Liver (tissue), 9 donors: ENCODE results near the gene GRID1. TPM values are rescaled to one million over a fixed set of nuclear protein-coding genes. Genes with fewer than 3 reads are reported as not detected.

Experiments
- DNase-seq: peaks from one replicate; pipeline ENCODE4 v3.0.0-alpha.2; 2017; ENCODE audit warnings: low spot score
- H3K27ac ChIP-seq, 2 donors: one replicate each; pipeline ENCODE4 v1.7.0; 2013; ENCODE audit warnings: inconsistent platforms in 2 of 2, low read length in 2 of 2, control low read depth in 1 of 2, low read depth in 1 of 2, mild to moderate bottlenecking in 1 of 2
- H3K27me3 ChIP-seq, 4 donors: one replicate each; pipeline versions ENCODE4 v1.6.1 to v1.7.0; 2013; ENCODE audit warnings: low read length in 3 of 4, inconsistent platforms in 1 of 4, mild to moderate bottlenecking in 1 of 4, moderate library complexity in 1 of 4; ENCODE audit not compliant: control insufficient read depth in 4 of 4, insufficient read depth in 4 of 4
- H3K36me3 ChIP-seq, 4 donors: one replicate each; pipeline versions ENCODE4 v1.6.1 to v1.7.0; 2013; ENCODE audit warnings: low read length in 3 of 4, mild to moderate bottlenecking in 3 of 4, low read depth in 1 of 4, moderate library complexity in 1 of 4; ENCODE audit not compliant: control insufficient read depth in 4 of 4, insufficient read depth in 3 of 4
- H3K4me1 ChIP-seq, 4 donors: one replicate each; pipeline versions ENCODE4 v1.6.1 to v1.7.0; 2013; ENCODE audit warnings: low read length in 3 of 4, mild to moderate bottlenecking in 3 of 4, moderate library complexity in 1 of 4; ENCODE audit not compliant: control insufficient read depth in 4 of 4, insufficient read depth in 4 of 4
- H3K4me3 ChIP-seq, 3 donors: one replicate each; pipeline versions ENCODE4 v1.6.1 to v1.7.0; 2013; ENCODE audit warnings: low read length in 3 of 3, control low read depth in 1 of 3, low read depth in 1 of 3, mild to moderate bottlenecking in 1 of 3
- H3K9ac ChIP-seq, 2 donors: one replicate each; pipeline ENCODE4 v1.7.0; 2013; ENCODE audit warnings: low read length in 2 of 2, mild to moderate bottlenecking in 2 of 2, moderate library complexity in 2 of 2, control low read depth in 1 of 2, low read depth in 1 of 2
- H3K9me3 ChIP-seq, 4 donors: one replicate each; pipeline versions ENCODE4 v1.6.1 to v1.7.0; 2013; ENCODE audit warnings: low read length in 3 of 4; ENCODE audit not compliant: control insufficient read depth in 4 of 4
- ATF3 ChIP-seq: IDR thresholded peaks from 2 replicates; pipeline ENCODE4 v1.6.1; 2016; ENCODE audit warnings: antibody characterized with exemption
- CTCF ChIP-seq: fragments of 150-350 bp; IDR thresholded peaks from 2 replicates; pipeline ENCODE4 v1.5.1; 2017; ENCODE audit warnings: improper control_type of control experiment, low read depth, low read length; ENCODE audit not compliant: missing input control
- EGR1 ChIP-seq, 2 donors: IDR thresholded peaks; 2 replicates each; pipeline ENCODE4 v1.6.1; 2016 to 2018; ENCODE audit warnings: antibody characterized with exemption in 2 of 2, low read depth in 2 of 2
- FOXA1 ChIP-seq: IDR thresholded peaks from 2 replicates; pipeline ENCODE4 v1.6.1; 2016; ENCODE audit warnings: antibody characterized with exemption
- FOXA2 ChIP-seq: IDR thresholded peaks from 2 replicates; pipeline ENCODE4 v1.6.1; 2016; ENCODE audit warnings: antibody characterized with exemption
- GABPA ChIP-seq, 2 donors: IDR thresholded peaks in 1 of 2; conservative IDR thresholded peaks in 1 of 2; 2 replicates each; pipeline ENCODE4 v1.6.1; 2016; ENCODE audit warnings: antibody characterized with exemption in 2 of 2, mild to moderate bottlenecking in 1 of 2, moderate library complexity in 1 of 2
- HNF4G ChIP-seq: IDR thresholded peaks from 2 replicates; pipeline ENCODE4 v1.6.1; 2016; ENCODE audit warnings: antibody characterized with exemption
- JUND ChIP-seq, 2 donors: IDR thresholded peaks; 2 replicates each; pipeline ENCODE4 v1.6.1; 2016; ENCODE audit warnings: antibody characterized with exemption in 2 of 2
- MAX ChIP-seq: IDR thresholded peaks from 2 replicates; pipeline ENCODE4 v1.6.1; 2016; ENCODE audit warnings: antibody characterized with exemption
- NR2F2 ChIP-seq: IDR thresholded peaks from 2 replicates; pipeline ENCODE4 v1.6.1; 2016; ENCODE audit warnings: antibody characterized with exemption
- RAD21 ChIP-seq, 2 donors: IDR thresholded peaks; 2 replicates each; pipeline ENCODE4 v1.6.1; 2016; ENCODE audit warnings: antibody characterized with exemption in 2 of 2, mild to moderate bottlenecking in 2 of 2
- REST ChIP-seq: IDR thresholded peaks from 2 replicates; pipeline ENCODE4 v1.6.1; 2016; ENCODE audit warnings: antibody characterized with exemption, mild to moderate bottlenecking
- RXRA ChIP-seq, 2 donors: IDR thresholded peaks; 2 replicates each; pipeline ENCODE4 v1.6.1; 2017 to 2018; ENCODE audit warnings: antibody characterized with exemption in 2 of 2, mild to moderate bottlenecking in 1 of 2
- TAF1 ChIP-seq: conservative IDR thresholded peaks from 2 replicates; pipeline ENCODE4 v1.6.1; 2016; ENCODE audit warnings: antibody characterized with exemption, mild to moderate bottlenecking
- YY1 ChIP-seq: IDR thresholded peaks from 2 replicates; pipeline ENCODE4 v1.6.1; 2016; ENCODE audit warnings: antibody characterized with exemption, mild to moderate bottlenecking
- ZBTB33 ChIP-seq: IDR thresholded peaks from 2 replicates; pipeline ENCODE4 v1.6.1; 2016; ENCODE audit warnings: antibody characterized with exemption
- WGBS: extraction: QIAGEN DNeasy Blood & Tissue Kit; methylation state at CpG from one replicate; pipeline ENCODE4 v1.1.7; 2013; 5-methylcytosine and 5-hydroxymethylcytosine counted together
- polyA plus RNA-seq, 2 donors: library from polyadenylated mRNA; stranded (reverse) in 1 of 2; unstranded in 1 of 2; fragments of 200-250 nt in 1 of 2; fragments of >200 nt in 1 of 2; fragmentation: Nextera tagmentation in 1 of 2; extraction: Ambion mirVana in 1 of 2; gene quantifications; one replicate each; pipeline versions ENCODE4 v1.2.1 to v1.2.3, GENCODE V29; 2013 to 2015
- total RNA-seq, 2 donors: library from RNA; depleted of rRNA; stranded (reverse); fragments of >200 nt; gene quantifications; one replicate each; pipeline ENCODE4 v1.2.3, GENCODE V29; 2014
- donor health status: healthy.
- donor health status: healthy.
- donor health status: healthy.
- donor health status: healthy.
- donor health status: healthy.

Gene GRID1
- total and polyA plus RNA-seq, 4 donors = 0.09 to 0.17 (median 0.14) TPM; not detected in 1

- Histone ChIP-seq H3K9ac (no peak overlapping the region), H3K4me1 (peaks cover 0 to 9% (median 5%) of the 10 kb centered on the region in 4 donors), H3K9me3 (no peaks in the 10 kb centered on the region), H3K36me3 (no peaks in the 10 kb centered on the region), H3K27ac (no peak overlapping the region), H3K4me3 (no peak overlapping the region), H3K27me3 (no peaks in the 10 kb centered on the region)
- DNase-seq = no peak
- 67% methylated on average over 5 of the region's 5 CpGs for WGBS
- TF ChIP-seq NR2F2 (no peak), RXRA (IDR thresholded peaks at IDR 0.05) (no peak), REST (no peak), FOXA1 (no peak), EGR1 (IDR thresholded peaks at IDR 0.05; ENCODE audit: low read depth in 2 of 2) (no peak), JUND (IDR thresholded peaks at IDR 0.05) (no peak), CTCF (no peak), ZBTB33 (no peak), TAF1 (no peak), RAD21 (IDR thresholded peaks at IDR 0.05) (no peak)
Observed at GRCh38 chr10:85784792-85785191, 581.8 kb downstream of the GRID1 start.

GRCh38 chr10:85781404-85781803 is 585.2 kb downstream of the GRID1 start:
- no peaks in the 10 kb centered on the region for H3K27me3 ChIP-seq
- TF ChIP-seq HNF4G (no peak), TAF1 (no peak), GABPA (IDR thresholded peaks at IDR 0.05 in 1 of 2, conservative IDR thresholded peaks at IDR 0.05 in 1 of 2) (no peak), MAX (no peak), JUND (IDR thresholded peaks at IDR 0.05) (no peak), FOXA1 (no peak), EGR1 (IDR thresholded peaks at IDR 0.05; ENCODE audit: low read depth in 2 of 2) (no peak), YY1 (no peak), ATF3 (no peak), FOXA2 (no peak), NR2F2 (no peak), RXRA (IDR thresholded peaks at IDR 0.05) (no peak), REST (no peak), ZBTB33 (no peak)
- H3K9ac ChIP-seq = no peak overlapping the region
- 73% methylated on average over 2 of the region's 2 CpGs for WGBS
- no peaks in the 10 kb centered on the region for H3K36me3 ChIP-seq
- H3K4me1 ChIP-seq = peaks cover 0 to under 1% (median 0%) of the 10 kb centered on the region in 4 donors
- H3K9me3 ChIP-seq = no peaks in the 10 kb centered on the region
- H3K27ac ChIP-seq = no peak overlapping the region
- no peak overlapping the region for H3K4me3 ChIP-seq
- no peak for DNase-seq
